ENCODE results near the gene DNHD1.

DNA sequence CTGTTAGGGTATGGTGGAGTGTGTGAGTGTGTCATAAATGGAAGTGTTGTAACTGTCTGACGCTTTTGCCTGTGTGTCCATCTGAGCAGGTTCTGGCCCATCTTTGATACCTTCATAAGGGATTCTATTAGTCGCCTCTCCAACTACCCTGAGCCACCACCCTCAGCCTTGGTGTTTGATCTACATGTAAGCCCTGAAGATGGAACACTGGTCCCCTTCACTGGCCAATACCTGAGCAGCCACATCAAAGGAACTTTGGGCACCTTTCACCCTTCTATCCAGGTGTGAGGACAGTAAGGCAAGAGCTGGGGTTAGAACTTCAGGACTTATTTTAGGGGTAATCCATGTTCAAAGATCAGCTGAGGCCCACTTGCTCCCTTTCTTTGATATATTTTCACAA, 51.0 kb downstream of the DNHD1 start:
- TF ChIP-seq, protein P1, sequence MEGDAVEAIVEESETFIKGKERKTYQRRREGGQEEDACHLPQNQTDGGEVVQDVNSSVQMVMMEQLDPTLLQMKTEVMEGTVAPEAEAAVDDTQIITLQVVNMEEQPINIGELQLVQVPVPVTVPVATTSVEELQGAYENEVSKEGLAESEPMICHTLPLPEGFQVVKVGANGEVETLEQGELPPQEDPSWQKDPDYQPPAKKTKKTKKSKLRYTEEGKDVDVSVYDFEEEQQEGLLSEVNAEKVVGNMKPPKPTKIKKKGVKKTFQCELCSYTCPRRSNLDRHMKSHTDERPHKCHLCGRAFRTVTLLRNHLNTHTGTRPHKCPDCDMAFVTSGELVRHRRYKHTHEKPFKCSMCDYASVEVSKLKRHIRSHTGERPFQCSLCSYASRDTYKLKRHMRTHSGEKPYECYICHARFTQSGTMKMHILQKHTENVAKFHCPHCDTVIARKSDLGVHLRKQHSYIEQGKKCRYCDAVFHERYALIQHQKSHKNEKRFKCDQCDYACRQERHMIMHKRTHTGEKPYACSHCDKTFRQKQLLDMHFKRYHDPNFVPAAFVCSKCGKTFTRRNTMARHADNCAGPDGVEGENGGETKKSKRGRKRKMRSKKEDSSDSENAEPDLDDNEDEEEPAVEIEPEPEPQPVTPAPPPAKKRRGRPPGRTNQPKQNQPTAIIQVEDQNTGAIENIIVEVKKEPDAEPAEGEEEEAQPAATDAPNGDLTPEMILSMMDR (IDR thresholded peaks at IDR 0.05 in 4 of 5, conservative IDR thresholded peaks at IDR 0.05 in 1 of 5) = no peak
- no peak for TF ChIP-seq POLR2A (IDR thresholded peaks at IDR 0.05)
